Caco-2 (cell line): ENCODE data around the gene CLDN20. TPM values are rescaled to one million over a fixed set of nuclear protein-coding genes. Genes with fewer than 3 reads are reported as not detected.
A peak's percentile ranks its signal among the peaks of the same experiment; 100 is the strongest.

Source experiments
- BruUV-seq: library from RNA; stranded (reverse); fragments of 400-500 nt; replicated peaks from 2 replicates; lab custom pipeline; 2021; lab: Mats Ljungman, UMichigan
- CTCF ChIA-PET: fragments of 300-600 bp; sonication (Branson Sonifier 250); formaldehyde crosslinking; loops from one replicate; lab custom pipeline; 2022; ENCODE audit warnings: antibody characterized with exemption; lab: Charles Lee
- POLR2A ChIA-PET: fragments of 300-600 bp; sonication (Branson Sonifier 250); formaldehyde crosslinking; loops from one replicate; lab custom pipeline; 2022; ENCODE audit warnings: antibody characterized with exemption; lab: Charles Lee
- DNase-seq, 2 experiments: peaks; one replicate each; pipeline versions ENCODE4 v3.0.0 to v3.0.0-alpha.2; 2020 to 2022
- H3K27me3 ChIP-seq: replicated peaks from 2 replicates; pipeline ENCODE4 v1.6.0; 2011; ENCODE audit warnings: low read length; ENCODE audit not compliant: control insufficient read depth, insufficient read depth
- H3K36me3 ChIP-seq: 2 replicates; pipeline ENCODE4 v1.5.1; 2011; ENCODE audit warnings: low read length; ENCODE audit not compliant: control insufficient read depth, insufficient read depth
- H3K4me1 ChIP-seq: fragments of 250-450 bp; sonication (Bioruptor Pico); 2 replicates; pipeline ENCODE4 v1.5.1; 2020; ENCODE audit warnings: mild to moderate bottlenecking
- H3K4me3 ChIP-seq: 2 replicates; pipeline ENCODE4 v1.5.1; 2011; ENCODE audit warnings: low read depth, mild to moderate bottlenecking, control low read depth, low read length
- H3K9me3 ChIP-seq: fragments of 250-450 bp; sonication (Bioruptor Pico); 2 replicates; pipeline ENCODE4 v1.5.1; 2020; ENCODE audit warnings: mild to moderate bottlenecking, moderate library complexity
- H3K27ac Mint-ChIP-seq: one replicate; pipeline ENCODE4 v1.8.0; 2022; ENCODE audit warnings: mixed read lengths; ENCODE audit not compliant: unreplicated experiment
- H3K27me3 Mint-ChIP-seq: one replicate; pipeline ENCODE4 v1.8.0; 2022; ENCODE audit warnings: mixed read lengths; ENCODE audit not compliant: insufficient read depth, unreplicated experiment
- H3K36me3 Mint-ChIP-seq: one replicate; pipeline ENCODE4 v1.8.0; 2022; ENCODE audit warnings: mild to moderate bottlenecking, mixed read lengths; ENCODE audit not compliant: insufficient read depth, unreplicated experiment
- H3K4me1 Mint-ChIP-seq: one replicate; pipeline ENCODE4 v1.8.0; 2022; ENCODE audit warnings: low read depth, mixed read lengths; ENCODE audit not compliant: unreplicated experiment
- H3K4me3 Mint-ChIP-seq: one replicate; pipeline ENCODE4 v1.8.0; 2022; ENCODE audit warnings: mild to moderate bottlenecking, moderate library complexity, mixed read lengths; ENCODE audit not compliant: unreplicated experiment
- H3K9me3 Mint-ChIP-seq: one replicate; pipeline ENCODE4 v1.8.0; 2022; ENCODE audit warnings: mixed read lengths; ENCODE audit not compliant: unreplicated experiment
- CTCF ChIP-seq, 2 experiments: fragments of 200-600 bp in 1 of 2; IDR thresholded peaks; 1 replicate in 1 of 2; 2 replicates in 1 of 2; pipeline versions ENCODE4 v1.5.1 to v1.8.0; 2011 to 2022; ENCODE audit warnings: antibody characterized with exemption in 1 of 2, control low read depth in 1 of 2, inconsistent platforms in 1 of 2, low read depth in 1 of 2, low read length in 1 of 2, mild to moderate bottlenecking in 1 of 2, moderate library complexity in 1 of 2; ENCODE audit not compliant: insufficient read depth in 1 of 2, severe bottlenecking in 1 of 2, unreplicated experiment in 1 of 2
- intact Hi-C: fragments of 100-400 bp; cut with micrococcal nuclease; formaldehyde crosslinking; loops from one replicate; pipeline ENCODE4 v1.10.0; 2022; ENCODE audit not compliant: unreplicated experiment
- total RNA-seq: library from RNA; stranded (reverse); gene quantifications from 2 replicates; pipeline ENCODE4 v1.2.3, GENCODE V29; 2022

CLDN20 gene
- total RNA-seq, 1 experiment from 2014 or later, result not detected

GRCh38 chr6:155219299-155219698, 44.5 kb upstream of the CLDN20 start:
- Mint-ChIP-seq H3K9me3 (no peaks in the 10 kb centered on the region), H3K27me3 (no peaks in the 10 kb centered on the region), H3K27ac (no peak overlapping the region), H3K36me3 (no peaks in the 10 kb centered on the region), H3K4me1 (peaks cover 19% of the 10 kb centered on the region), H3K4me3 (no peak overlapping the region)
- no TSS peak for BruUV-seq
- intact Hi-C loops, result no loop called here
- H3K9me3 ChIP-seq, result no peaks in the 10 kb centered on the region
- DNase-seq, result no peak
- no peak overlapping the region for H3K4me3 ChIP-seq
- no peaks in the 10 kb centered on the region for H3K36me3 ChIP-seq
- no peak for TF ChIP-seq CTCF (IDR thresholded peaks at IDR 0.05; ENCODE audit: insufficient read depth in 1 of 2, low read depth in 1 of 2, low read length in 1 of 2, severe bottlenecking in 1 of 2, unreplicated experiment in 1 of 2)
- no peaks in the 10 kb centered on the region for H3K27me3 ChIP-seq
- CTCF ChIA-PET, result no interaction called here
- H3K4me1 ChIP-seq, result peaks cover 9% of the 10 kb centered on the region
- POLR2A ChIA-PET, result no interaction called here

- no peak for TF ChIP-seq CTCF (IDR thresholded peaks at IDR 0.05; ENCODE audit: insufficient read depth in 1 of 2, low read depth in 1 of 2, low read length in 1 of 2, severe bottlenecking in 1 of 2, unreplicated experiment in 1 of 2)
- H3K36me3 Mint-ChIP-seq, result no peaks in the 10 kb centered on the region
- POLR2A ChIA-PET, result no interaction called here
- Histone ChIP-seq H3K27me3 (no peaks in the 10 kb centered on the region), H3K4me1 (peaks cover 15% of the 10 kb centered on the region), H3K9me3 (no peaks in the 10 kb centered on the region), H3K4me3 (no peak overlapping the region), H3K36me3 (no peaks in the 10 kb centered on the region)
- peaks cover 25% of the 10 kb centered on the region for H3K4me1 Mint-ChIP-seq
- DNase-seq, result no peak
- H3K9me3 Mint-ChIP-seq, result no peaks in the 10 kb centered on the region
- no peak overlapping the region for H3K4me3 Mint-ChIP-seq
- no TSS peak for BruUV-seq
- CTCF ChIA-PET, result no interaction called here
- no peaks in the 10 kb centered on the region for H3K27me3 Mint-ChIP-seq
- H3K27ac Mint-ChIP-seq, result no peak overlapping the region
- intact Hi-C loops, result no loop called here
Observed at GRCh38 chr6:155219858-155220301, 43.9 kb upstream of the CLDN20 start.

- no peaks in the 10 kb centered on the region for H3K27me3 ChIP-seq
- peaks cover 17% of the 10 kb centered on the region for H3K4me1 ChIP-seq
- peak overlapping the region; percentile 74 for H3K27ac Mint-ChIP-seq
- ChIA-PET CTCF (interaction anchor here (0.5 kb wide), 1 partner anchor 9 kb away, joined by 3 read pairs; no protein-coding TSS in a partner anchor), POLR2A (no interaction called here)
- no peak for DNase-seq
- H3K9me3 ChIP-seq, result no peaks in the 10 kb centered on the region
- H3K27me3 Mint-ChIP-seq, result no peaks in the 10 kb centered on the region
- H3K4me3 Mint-ChIP-seq, result no peak overlapping the region
- no peak overlapping the region for H3K4me3 ChIP-seq
- no peaks in the 10 kb centered on the region for H3K36me3 ChIP-seq
- intact Hi-C loops, result no loop called here
- no peak for TF ChIP-seq CTCF (IDR thresholded peaks at IDR 0.05; ENCODE audit: insufficient read depth in 1 of 2, low read depth in 1 of 2, low read length in 1 of 2, severe bottlenecking in 1 of 2, unreplicated experiment in 1 of 2)
- no peaks in the 10 kb centered on the region for H3K36me3 Mint-ChIP-seq
- no peaks in the 10 kb centered on the region for H3K9me3 Mint-ChIP-seq
- H3K4me1 Mint-ChIP-seq, result peaks cover 25% of the 10 kb centered on the region
- no TSS peak for BruUV-seq
Observed at GRCh38 chr6:155221086-155221485, 42.7 kb upstream of the CLDN20 start.
